GM12892 (cell line): ENCODE measurements around the gene CDAN1.

ENCODE experiments used
- POLR2A ChIP-seq: IDR thresholded peaks from 2 replicates; pipeline ENCODE4 v1.6.1; 2011; ENCODE audit warnings: low read depth, low read length, control low read depth
- POLR2AphosphoS5 ChIP-seq: IDR thresholded peaks from 2 replicates; pipeline ENCODE4 v1.6.1; 2011; ENCODE audit warnings: low read depth, low read length, control low read depth
- TAF1 ChIP-seq: IDR thresholded peaks from 2 replicates; pipeline ENCODE4 v1.6.1; 2011; ENCODE audit warnings: low read depth, mild to moderate bottlenecking, control low read depth, low read length, borderline replicate concordance

GRCh38 chr15:42725331-42725903, 11.5 kb downstream of the CDAN1 start:
- TF ChIP-seq POLR2A (no peak), POLR2AphosphoS5 (no peak), TAF1 (no peak)
